PC-3 (cell line): ENCODE data around the gene CXXC5. TPM values are rescaled to one million over a fixed set of nuclear protein-coding genes. Genes with fewer than 3 reads are reported as not detected.

ENCODE experiments used
- ATAC-seq: fragments of 200-7000 bp; cut with Tn5 transposase; 2 replicates; pipeline ENCODE4 v1.9.1; 2020; ENCODE audit warnings: mild to moderate bottlenecking, moderate library complexity
- BruUV-seq: library from RNA; stranded (reverse); fragments of 400-500 nt; replicated peaks from 2 replicates; lab custom pipeline; 2021; lab: Mats Ljungman, UMichigan
- CTCF ChIA-PET: fragments of 300-600 bp; sonication (Branson Sonifier 250); formaldehyde crosslinking; loops from one replicate; lab custom pipeline; 2022; ENCODE audit warnings: antibody characterized with exemption; lab: Charles Lee
- POLR2A ChIA-PET: fragments of 300-600 bp; sonication (Branson Sonifier 250); formaldehyde crosslinking; loops from one replicate; lab custom pipeline; 2022; ENCODE audit warnings: antibody characterized with exemption; ENCODE audit not compliant: unreplicated experiment; lab: Charles Lee
- DNase-seq: peaks from one replicate; pipeline ENCODE4 v3.0.0-alpha.2; 2015
- H2AFZ ChIP-seq: fragments of 300-600 bp; sonication (generic); 2 replicates; pipeline ENCODE4 v1.6.0; 2016; ENCODE audit warnings: antibody characterized with exemption, low read length
- H3F3A ChIP-seq: fragments of 300-600 bp; sonication (generic); one replicate; pipeline ENCODE4 v1.6.0; 2017; ENCODE audit warnings: antibody characterized with exemption, low read length, control low read depth, mild to moderate bottlenecking; ENCODE audit not compliant: unreplicated experiment
- H3K27ac ChIP-seq: fragments of 300-600 bp; sonication (generic); 2 replicates; pipeline ENCODE4 v1.5.1; 2016; ENCODE audit warnings: mild to moderate bottlenecking, low read length
- H3K27me3 ChIP-seq: fragments of 300-600 bp; sonication (generic); 2 replicates; pipeline ENCODE4 v1.6.1; 2016; ENCODE audit warnings: low read length, mixed read lengths
- H3K36me3 ChIP-seq: fragments of 300-600 bp; sonication (generic); 2 replicates; pipeline ENCODE4 v1.6.1; 2016; ENCODE audit warnings: low read depth, mixed run types, low read length, mixed read lengths
- H3K4me1 ChIP-seq: fragments of 300-600 bp; sonication (generic); 2 replicates; pipeline ENCODE4 v1.5.1; 2016; ENCODE audit warnings: low read length; ENCODE audit not compliant: insufficient read depth
- H3K4me2 ChIP-seq: fragments of 300-600 bp; sonication (generic); 2 replicates; pipeline ENCODE4 v1.6.0; 2016; ENCODE audit warnings: low read length
- H3K4me3 ChIP-seq: fragments of 300-600 bp; sonication (generic); 2 replicates; pipeline ENCODE4 v1.5.1; 2016; ENCODE audit warnings: mild to moderate bottlenecking, low read length, mixed read lengths
- H3K79me2 ChIP-seq: fragments of 300-600 bp; sonication (generic); 2 replicates; pipeline ENCODE4 v1.6.1; 2017; ENCODE audit warnings: low read length, mixed read lengths
- H3K9ac ChIP-seq: fragments of 300-600 bp; sonication (generic); 2 replicates; pipeline ENCODE4 v1.6.0; 2016; ENCODE audit warnings: mild to moderate bottlenecking, low read length
- H3K9me2 ChIP-seq: fragments of 300-600 bp; sonication (generic); replicated peaks from 2 replicates; pipeline ENCODE4 v1.6.1; 2016; ENCODE audit warnings: mixed run types, low read length, mixed read lengths
- H3K9me3 ChIP-seq: fragments of 300-600 bp; sonication (generic); 2 replicates; pipeline ENCODE4 v1.6.1; 2016; ENCODE audit warnings: low read length, mixed read lengths
- H4K20me1 ChIP-seq: fragments of 300-600 bp; sonication (generic); 2 replicates; pipeline ENCODE4 v1.6.1; 2016; ENCODE audit warnings: low read length, mixed read lengths
- EZH2 ChIP-seq: fragments of 300-600 bp; sonication (generic); IDR thresholded peaks from one replicate; pipeline ENCODE4 v1.6.1; 2017; ENCODE audit warnings: antibody characterized with exemption, mild to moderate bottlenecking, low read length; ENCODE audit not compliant: unreplicated experiment
- EZH2phosphoT487 ChIP-seq: fragments of 300-600 bp; sonication (generic); IDR thresholded peaks from 2 replicates; pipeline ENCODE4 v1.6.1; 2018; ENCODE audit warnings: mild to moderate bottlenecking, antibody characterized with exemption, low read length, borderline replicate concordance
- intact Hi-C: fragments of 100-400 bp; cut with micrococcal nuclease; formaldehyde crosslinking; loops from 2 replicates; pipeline ENCODE4 v1.9.0; 2023
- total RNA-seq: library from RNA; depleted of rRNA; stranded (reverse); fragments of >200 nt; gene quantifications from 2 replicates; pipeline ENCODE4 v1.2.3, GENCODE V29; 2014
- TF ChIP-seq, protein P1 (sequence below): fragments of 300-600 bp; sonication (generic); conservative IDR thresholded peaks from 2 replicates; pipeline ENCODE4 v1.5.1; 2017; ENCODE audit warnings: antibody characterized with exemption, low read depth, mild to moderate bottlenecking, low read length

CXXC5 gene
- total RNA-seq, 1 experiment from 2014 or later: 31.1 TPM

GRCh38 chr5:139630855-139631254, 17.3 kb upstream of the CXXC5 start:
- Histone ChIP-seq H3K27ac (no peak overlapping the region), H2AFZ (no peak overlapping the region), H3K4me3 (no peak overlapping the region), H3K36me3 (peaks cover 30% of the 10 kb centered on the region), H3K9ac (no peak overlapping the region), H3K4me1 (peaks cover 3% of the 10 kb centered on the region), H4K20me1 (no peaks in the 10 kb centered on the region), H3K9me3 (no peaks in the 10 kb centered on the region), H3K27me3 (no peaks in the 10 kb centered on the region), H3F3A (no peaks in the 10 kb centered on the region), H3K9me2 (no peaks in the 10 kb centered on the region), H3K4me2 (no peak overlapping the region), H3K79me2 (no peaks in the 10 kb centered on the region)
- intact Hi-C loops: no loop called here
- BruUV-seq: no TSS peak
- ChIA-PET POLR2A (interaction anchor here (0.5 kb wide), 1 partner anchor 37 kb away, joined by 5 read pairs; no protein-coding TSS in a partner anchor), CTCF (no interaction called here)
- DNase-seq: no peak
- ATAC-seq: no peak
- TF ChIP-seq EZH2 (no peak), EZH2phosphoT487 (no peak)
- TF ChIP-seq, protein P1, sequence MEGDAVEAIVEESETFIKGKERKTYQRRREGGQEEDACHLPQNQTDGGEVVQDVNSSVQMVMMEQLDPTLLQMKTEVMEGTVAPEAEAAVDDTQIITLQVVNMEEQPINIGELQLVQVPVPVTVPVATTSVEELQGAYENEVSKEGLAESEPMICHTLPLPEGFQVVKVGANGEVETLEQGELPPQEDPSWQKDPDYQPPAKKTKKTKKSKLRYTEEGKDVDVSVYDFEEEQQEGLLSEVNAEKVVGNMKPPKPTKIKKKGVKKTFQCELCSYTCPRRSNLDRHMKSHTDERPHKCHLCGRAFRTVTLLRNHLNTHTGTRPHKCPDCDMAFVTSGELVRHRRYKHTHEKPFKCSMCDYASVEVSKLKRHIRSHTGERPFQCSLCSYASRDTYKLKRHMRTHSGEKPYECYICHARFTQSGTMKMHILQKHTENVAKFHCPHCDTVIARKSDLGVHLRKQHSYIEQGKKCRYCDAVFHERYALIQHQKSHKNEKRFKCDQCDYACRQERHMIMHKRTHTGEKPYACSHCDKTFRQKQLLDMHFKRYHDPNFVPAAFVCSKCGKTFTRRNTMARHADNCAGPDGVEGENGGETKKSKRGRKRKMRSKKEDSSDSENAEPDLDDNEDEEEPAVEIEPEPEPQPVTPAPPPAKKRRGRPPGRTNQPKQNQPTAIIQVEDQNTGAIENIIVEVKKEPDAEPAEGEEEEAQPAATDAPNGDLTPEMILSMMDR: no peak

- DNase-seq (no peak), ATAC-seq (no peak)
- Histone ChIP-seq H4K20me1 (no peaks in the 10 kb centered on the region), H3K9me2 (no peaks in the 10 kb centered on the region), H3K9me3 (no peaks in the 10 kb centered on the region), H3F3A (no peaks in the 10 kb centered on the region), H2AFZ (no peak overlapping the region), H3K27ac (no peak overlapping the region), H3K4me2 (no peak overlapping the region), H3K79me2 (no peaks in the 10 kb centered on the region), H3K36me3 (peaks cover 24% of the 10 kb centered on the region), H3K9ac (no peak overlapping the region), H3K4me1 (peaks cover 11% of the 10 kb centered on the region), H3K27me3 (no peaks in the 10 kb centered on the region), H3K4me3 (no peak overlapping the region)
- CTCF ChIA-PET: interaction anchor here (0.8 kb wide), 1 partner anchor 57 kb away, joined by 5 read pairs; no protein-coding TSS in a partner anchor
- POLR2A ChIA-PET: interaction anchor here (0.5 kb wide), 1 partner anchor 38 kb away, joined by 5 read pairs; no protein-coding TSS in a partner anchor
- intact Hi-C loops: loop anchor here (2.0 kb wide), 1 partner anchor 57 kb away; no protein-coding TSS in a partner anchor
- BruUV-seq: no TSS peak
- TF ChIP-seq, protein P1: no peak
- TF ChIP-seq EZH2 (no peak), EZH2phosphoT487 (no peak)
Observed at GRCh38 chr5:139631520-139632165, 16.5 kb upstream of the CXXC5 start.
